Suprapubic skin (tissue), 4 donors: ENCODE measurements around the gene NADK2. TPM values are rescaled to one million over a fixed set of nuclear protein-coding genes. Genes with fewer than 3 reads are reported as not detected.

ENCODE experiments used
- DNase-seq, 2 donors: peaks; one replicate each; pipeline ENCODE4 v3.0.0-alpha.2; 2019; ENCODE audit warnings: low spot score in 2 of 2
- H3K27ac ChIP-seq: fragments of 200-600 bp; sonication (generic); one replicate; pipeline ENCODE4 v1.5.1; 2019
- H3K27me3 ChIP-seq: fragments of 200-600 bp; sonication (generic); one replicate; pipeline ENCODE4 v1.5.1; 2019
- H3K36me3 ChIP-seq: fragments of 200-600 bp; sonication (generic); one replicate; pipeline ENCODE4 v1.5.1; 2019
- H3K4me1 ChIP-seq: fragments of 200-600 bp; sonication (generic); one replicate; pipeline ENCODE4 v1.5.1; 2019
- H3K4me3 ChIP-seq: fragments of 200-600 bp; sonication (generic); one replicate; pipeline ENCODE4 v1.5.1; 2019; ENCODE audit warnings: mild to moderate bottlenecking
- H3K9me3 ChIP-seq: fragments of 200-600 bp; sonication (generic); one replicate; pipeline ENCODE4 v1.5.1; 2019
- CTCF ChIP-seq, 2 donors: fragments of 200-600 bp in 1 of 2; fragments of 450-650 bp in 1 of 2; sonication (generic) in 1 of 2; IDR thresholded peaks; one replicate each; pipeline ENCODE4 v1.5.1; 2016 to 2019; ENCODE audit warnings: antibody characterized with exemption in 2 of 2, mild to moderate bottlenecking in 1 of 2, moderate library complexity in 1 of 2
- EP300 ChIP-seq: sonication (generic); formaldehyde crosslinking; IDR thresholded peaks from one replicate; pipeline ENCODE4 v1.6.1; 2017; ENCODE audit warnings: antibody characterized with exemption
- POLR2A ChIP-seq, 2 donors: fragments of 450-650 bp; IDR thresholded peaks; one replicate each; pipeline ENCODE4 v1.6.1; 2017; ENCODE audit warnings: antibody characterized with exemption in 2 of 2, mild to moderate bottlenecking in 2 of 2, moderate library complexity in 2 of 2
- POLR2AphosphoS5 ChIP-seq, 3 donors: sonication (generic); formaldehyde crosslinking; IDR thresholded peaks; one replicate each; pipeline ENCODE4 v1.6.1; 2017; ENCODE audit warnings: antibody characterized with exemption in 3 of 3
- WGBS: methylation state at CpG from one replicate; pipeline ENCODE4 v1.1.5; 2018; 5-methylcytosine and 5-hydroxymethylcytosine counted together
- total RNA-seq, 4 donors: library from RNA; depleted of rRNA; stranded (reverse); fragments of >200 nt; gene quantifications; one replicate each; pipeline ENCODE4 v1.1.0, GENCODE V29; 2016

NADK2 gene
- total RNA-seq, 4 donors from 2014 or later = 12.3 to 18.4 (median 15.7) TPM

GRCh38 chr5:36230151-36230790 lies 11.5 kb downstream of the NADK2 start:
- WGBS = 91% methylated on average over 1 of the region's 1 CpG
- no peak overlapping the region for H3K27ac ChIP-seq
- no peak for TF ChIP-seq POLR2AphosphoS5 (IDR thresholded peaks at IDR 0.05)
- no peak for TF ChIP-seq EP300
- no peak for TF ChIP-seq CTCF (IDR thresholded peaks at IDR 0.05)
- TF ChIP-seq POLR2A (IDR thresholded peaks at IDR 0.05) = no peak

GRCh38 chr5:36228505-36228904 lies 13.2 kb downstream of the NADK2 start:
- H3K36me3 ChIP-seq = peaks cover 18% of the 10 kb centered on the region
- 95% methylated on average over 7 of the region's 7 CpGs for WGBS
- TF ChIP-seq CTCF (IDR thresholded peaks at IDR 0.05) (no peak), POLR2A (IDR thresholded peaks at IDR 0.05) (no peak)
- H3K4me3 ChIP-seq = no peak overlapping the region
- H3K4me1 ChIP-seq = no peaks in the 10 kb centered on the region
- H3K27ac ChIP-seq = no peak overlapping the region
- no peaks in the 10 kb centered on the region for H3K9me3 ChIP-seq
- no peak for DNase-seq
- no peaks in the 10 kb centered on the region for H3K27me3 ChIP-seq

More at GRCh38 chr5:36230151-36230790, 11.5 kb downstream of the NADK2 start:
- no peaks in the 10 kb centered on the region for H3K27me3 ChIP-seq
- no peak overlapping the region for H3K4me3 ChIP-seq
- H3K4me1 ChIP-seq = no peaks in the 10 kb centered on the region
- no peak for DNase-seq
- peaks cover 11% of the 10 kb centered on the region for H3K36me3 ChIP-seq
- no peaks in the 10 kb centered on the region for H3K9me3 ChIP-seq

- H3K9me3 ChIP-seq = no peaks in the 10 kb centered on the region
- TF ChIP-seq POLR2A (IDR thresholded peaks at IDR 0.05) = no peak
- TF ChIP-seq CTCF (IDR thresholded peaks at IDR 0.05) = no peak
- no peak for TF ChIP-seq POLR2AphosphoS5 (IDR thresholded peaks at IDR 0.05)
- no peak for TF ChIP-seq EP300
- H3K4me3 ChIP-seq = no peak overlapping the region
- H3K27ac ChIP-seq = no peak overlapping the region
- peaks cover 30% of the 10 kb centered on the region for H3K36me3 ChIP-seq
- no peaks in the 10 kb centered on the region for H3K4me1 ChIP-seq
- H3K27me3 ChIP-seq = no peaks in the 10 kb centered on the region
- DNase-seq = no peak
These were observed 14.7 kb downstream of the NADK2 start for GRCh38 chr5:36227046-36227445.

GRCh38 chr5:36222620-36223019 lies 19.1 kb downstream of the NADK2 start:
- no peak for TF ChIP-seq CTCF (IDR thresholded peaks at IDR 0.05)
- no peak for TF ChIP-seq EP300
- no peak for TF ChIP-seq POLR2A (IDR thresholded peaks at IDR 0.05)
- no peak for TF ChIP-seq POLR2AphosphoS5 (IDR thresholded peaks at IDR 0.05)
- WGBS = 98% methylated on average over 1 of the region's 1 CpG
- Histone ChIP-seq H3K4me1 (no peaks in the 10 kb centered on the region), H3K27me3 (no peaks in the 10 kb centered on the region), H3K36me3 (peaks cover 51% of the 10 kb centered on the region), H3K9me3 (no peaks in the 10 kb centered on the region), H3K4me3 (no peak overlapping the region), H3K27ac (no peak overlapping the region)
- DNase-seq = no peak

DNA sequence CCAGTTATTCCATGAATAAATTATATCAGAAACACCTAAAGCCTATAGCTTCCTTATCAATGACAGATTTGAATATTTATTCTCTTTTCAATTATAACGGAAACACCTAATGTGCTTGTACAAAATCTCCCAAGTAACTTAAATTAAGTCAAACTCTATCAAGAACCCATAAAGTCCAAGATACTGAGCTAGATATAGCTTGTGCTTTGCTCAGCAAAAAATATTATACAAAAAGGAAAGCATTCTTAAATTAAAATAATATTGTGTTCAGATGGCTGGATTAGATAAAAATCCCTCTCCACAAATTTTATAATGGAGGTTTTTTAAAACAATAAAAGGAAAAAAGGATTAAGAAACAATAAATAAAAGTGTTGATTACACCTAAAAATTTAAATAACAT lies 23.7 kb downstream of the NADK2 start:
- H3K27me3 ChIP-seq = no peaks in the 10 kb centered on the region
- no peaks in the 10 kb centered on the region for H3K4me1 ChIP-seq
- H3K4me3 ChIP-seq = no peak overlapping the region
- H3K36me3 ChIP-seq = peaks cover 57% of the 10 kb centered on the region
- no peaks in the 10 kb centered on the region for H3K9me3 ChIP-seq
- TF ChIP-seq POLR2AphosphoS5 (IDR thresholded peaks at IDR 0.05) (no peak), POLR2A (IDR thresholded peaks at IDR 0.05) (no peak), CTCF (IDR thresholded peaks at IDR 0.05) (no peak), EP300 (no peak)
- no peak for DNase-seq
- no peak overlapping the region for H3K27ac ChIP-seq
- 96% methylated on average over 1 of the region's 1 CpG for WGBS
